ENCODE results near the gene LIPT2. TPM values are rescaled to one million over a fixed set of nuclear protein-coding genes. Genes with fewer than 3 reads are reported as not detected.

The LIPT2 gene
- total RNA-seq, 1 experiment from 2014 or later = 5.1 TPM

GRCh38 chr11:74444173-74444826, 49.2 kb downstream of the LIPT2 start:
- H3K36me3 ChIP-seq = no peaks in the 10 kb centered on the region
- H3K4me1 ChIP-seq = peaks cover 11% of the 10 kb centered on the region
- DNase-seq = peak; percentile 75 to 85
- 0 out of 2 replicates have a peak overlapping the region, but pooled peaks have one; percentile 31 for H3K27ac ChIP-seq
- H3K27me3 ChIP-seq = no peaks in the 10 kb centered on the region
- no peaks in the 10 kb centered on the region for H3K9me3 ChIP-seq (replicated peaks)
- H3K4me3 ChIP-seq = peak overlapping the region; percentile 35

GRCh38 chr11:74443071-74443864, 50.3 kb downstream of the LIPT2 start:
- peak; percentile 23 to 57 for DNase-seq
- H3K27ac ChIP-seq = no peak overlapping the region

GRCh38 chr11:74442636-74443035, 50.9 kb downstream of the LIPT2 start:
- Histone ChIP-seq H3K4me3 (no peak overlapping the region), H3K9me3 (replicated peaks) (no peaks in the 10 kb centered on the region), H3K27ac (no peak overlapping the region), H3K36me3 (no peaks in the 10 kb centered on the region), H3K4me1 (peaks cover 9% of the 10 kb centered on the region), H3K27me3 (no peaks in the 10 kb centered on the region)
- DNase-seq = no peak

More at GRCh38 chr11:74443071-74443864, 50.3 kb downstream of the LIPT2 start:
- H3K4me3 ChIP-seq = peak overlapping the region; percentile 38
- peaks cover 9% of the 10 kb centered on the region for H3K4me1 ChIP-seq
- H3K36me3 ChIP-seq = no peaks in the 10 kb centered on the region
- no peaks in the 10 kb centered on the region for H3K27me3 ChIP-seq
- no peaks in the 10 kb centered on the region for H3K9me3 ChIP-seq (replicated peaks)

Other genes with a start within 250 kb of the LIPT2 start
- not detected in 2 replicates for gene P4HA3, start 182.1 kb downstream of the LIPT2 start, total RNA-seq (2014; rRNA removed; shearing (Covaris generic))
- gene PGM2L1, start 95.3 kb downstream of the LIPT2 start, total RNA-seq (2014; rRNA removed; shearing (Covaris generic)) = 7.5 and 9.0 TPM in 2 replicates
- gene KCNE3, start 26.2 kb downstream of the LIPT2 start, total RNA-seq (2014; rRNA removed; shearing (Covaris generic)) = not detected in 2 replicates
- gene POLD3, start 98.9 kb upstream of the LIPT2 start, total RNA-seq (2014; rRNA removed; shearing (Covaris generic)) = 25.2 and 28.4 TPM in 2 replicates
- not detected in 2 replicates for gene CHRDL2, start 237.7 kb upstream of the LIPT2 start, total RNA-seq (2014; rRNA removed; shearing (Covaris generic))

Measured in SJCRH30 (cell line).